ENCODE results near the gene ZNF860.

- TF ChIP-seq CTCF (IDR thresholded peaks at IDR 0.05) (no peak), POLR2AphosphoS5 (IDR thresholded peaks at IDR 0.05; ENCODE audit: low read depth, low read length) (no peak), TCF7L2 (IDR thresholded peaks at IDR 0.05; ENCODE audit: low read depth, low read length) (no peak), REST (IDR thresholded peaks at IDR 0.05; ENCODE audit: insufficient read depth in 1 of 2, low read depth in 2 of 2, low read length in 1 of 2) (no peak), SIN3A (IDR thresholded peaks at IDR 0.05; ENCODE audit: borderline replicate concordance, insufficient read depth, low read depth, low read length) (no peak)
Measured at GRCh38 chr3:31948280-31948679, 33.3 kb upstream of the ZNF860 start.

Data from Panc1 (cell line).